ENCODE results near the gene CDC37. TPM values are rescaled to one million over a fixed set of nuclear protein-coding genes. Genes with fewer than 3 reads are reported as not detected.
"Not testable (repeated sequence)": the region's sequence is repeated elsewhere in the genome, so short reads cannot be mapped to it uniquely, and the experiment has no call there.

CDC37 gene
- total and polyA plus RNA-seq, 2 donors, result 130 to 313 TPM

DNA sequence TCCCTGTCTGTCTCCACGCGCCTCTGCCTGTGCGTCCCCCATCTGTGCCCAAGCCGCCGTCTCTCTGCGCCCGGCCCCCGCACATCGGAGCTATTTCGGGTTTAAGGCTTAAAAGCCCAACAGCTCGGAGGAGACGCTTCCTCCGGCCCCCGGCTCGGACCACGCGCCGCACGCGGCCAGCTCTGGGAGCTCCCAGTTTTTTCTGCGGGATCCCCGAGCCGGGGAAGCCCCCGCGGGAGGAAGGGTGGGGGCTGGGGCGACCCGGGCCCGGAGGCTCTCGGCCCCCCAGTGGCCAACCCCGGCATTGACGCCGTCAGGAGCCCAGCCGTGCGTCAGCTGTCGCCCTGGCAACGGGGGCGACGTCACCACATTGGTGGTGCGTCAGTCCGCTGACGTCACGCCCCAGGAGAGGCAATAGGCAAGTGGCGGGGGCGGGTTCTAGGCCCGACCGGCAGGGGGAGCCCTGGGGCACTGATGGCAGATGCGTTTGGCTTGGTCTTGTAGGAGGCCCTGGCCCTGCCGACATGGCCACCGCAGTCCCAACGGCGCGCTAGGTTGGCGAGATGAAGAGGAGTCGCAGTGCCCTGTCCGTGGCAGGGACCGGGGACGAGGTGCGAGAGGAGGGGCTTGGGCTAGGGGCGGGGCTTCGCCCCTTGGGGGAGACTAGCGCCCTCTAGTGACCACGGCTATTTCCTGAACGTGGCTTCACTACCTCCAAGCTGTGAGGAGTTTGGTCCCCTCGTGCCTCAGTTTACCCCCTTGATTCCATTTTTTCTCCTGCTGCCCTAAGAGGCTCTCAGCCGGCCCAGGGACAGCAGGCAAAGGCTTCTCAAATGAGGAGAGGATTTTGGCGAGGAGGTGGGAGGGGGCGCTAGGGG, 13.3 kb upstream of the CDC37 start:
- H3K4me1 ChIP-seq (ENCODE audit: control insufficient read depth in 2 of 2, insufficient read depth in 2 of 2, low read length in 2 of 2), result peaks cover 26 to 77% of the 10 kb centered on the region in 2 donors
- peaks cover 0 to 28% of the 10 kb centered on the region in 2 donors for H3K9me3 ChIP-seq (ENCODE audit: control insufficient read depth in 2 of 2, insufficient read depth in 1 of 2, low read length in 1 of 2)
- no peaks in the 10 kb centered on the region for H3K36me3 ChIP-seq (ENCODE audit: control insufficient read depth in 2 of 2, insufficient read depth in 2 of 2, low read length in 1 of 2)
- peaks cover 50 to 60% of the 10 kb centered on the region in 2 donors for H3K27me3 ChIP-seq (ENCODE audit: control insufficient read depth in 2 of 2, insufficient read depth in 1 of 2, low read length in 1 of 2)
- WGBS, result 4% methylated on average over 67 of the region's 67 CpGs
- peak overlapping the region; percentile 49 to 55 for H3K4me3 ChIP-seq (ENCODE audit: low read length in 2 of 2)
- H3K27ac ChIP-seq (ENCODE audit: low read depth in 1 of 2, low read length in 1 of 2), result peak overlapping the region; percentile 13 to 32
- DNase-seq (ENCODE audit: low read depth in 6 of 9, low spot score in 9 of 9), result peak in 8 of 9 donors; percentile 58 to 88 (median 82)

DNA sequence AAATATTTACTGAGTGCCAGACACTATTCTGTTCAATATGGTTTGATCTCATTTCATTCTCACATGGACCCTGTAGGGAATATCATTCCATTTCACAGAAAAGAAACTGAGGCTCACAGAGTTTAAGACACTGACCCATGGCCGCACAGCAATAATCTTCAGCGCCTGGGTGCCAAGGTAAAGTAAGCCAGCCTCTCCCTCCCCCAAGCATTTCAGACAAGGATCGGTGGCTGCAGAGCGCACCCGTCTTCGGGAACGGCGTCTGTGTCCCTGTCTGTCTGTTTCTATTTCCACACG, 12.7 kb upstream of the CDC37 start:
- peaks cover 44 to 55% of the 10 kb centered on the region in 2 donors for H3K27me3 ChIP-seq (ENCODE audit: control insufficient read depth in 2 of 2, insufficient read depth in 1 of 2, low read length in 1 of 2)
- H3K9me3 ChIP-seq (ENCODE audit: control insufficient read depth in 2 of 2, insufficient read depth in 1 of 2, low read length in 1 of 2), result peaks cover 0 to 22% of the 10 kb centered on the region in 2 donors
- H3K4me3 ChIP-seq (ENCODE audit: low read length in 2 of 2), result peak overlapping the region; percentile 49 to 55
- WGBS, result 21% methylated on average over 9 of the region's 9 CpGs
- peaks cover 32 to 77% of the 10 kb centered on the region in 2 donors for H3K4me1 ChIP-seq (ENCODE audit: control insufficient read depth in 2 of 2, insufficient read depth in 2 of 2, low read length in 2 of 2)
- H3K27ac ChIP-seq (ENCODE audit: low read depth in 1 of 2, low read length in 1 of 2), result peak overlapping the region; percentile 13 to 32
- DNase-seq (ENCODE audit: low read depth in 6 of 9, low spot score in 9 of 9), result no peak
- no peaks in the 10 kb centered on the region for H3K36me3 ChIP-seq (ENCODE audit: control insufficient read depth in 2 of 2, insufficient read depth in 2 of 2, low read length in 1 of 2)

DNA sequence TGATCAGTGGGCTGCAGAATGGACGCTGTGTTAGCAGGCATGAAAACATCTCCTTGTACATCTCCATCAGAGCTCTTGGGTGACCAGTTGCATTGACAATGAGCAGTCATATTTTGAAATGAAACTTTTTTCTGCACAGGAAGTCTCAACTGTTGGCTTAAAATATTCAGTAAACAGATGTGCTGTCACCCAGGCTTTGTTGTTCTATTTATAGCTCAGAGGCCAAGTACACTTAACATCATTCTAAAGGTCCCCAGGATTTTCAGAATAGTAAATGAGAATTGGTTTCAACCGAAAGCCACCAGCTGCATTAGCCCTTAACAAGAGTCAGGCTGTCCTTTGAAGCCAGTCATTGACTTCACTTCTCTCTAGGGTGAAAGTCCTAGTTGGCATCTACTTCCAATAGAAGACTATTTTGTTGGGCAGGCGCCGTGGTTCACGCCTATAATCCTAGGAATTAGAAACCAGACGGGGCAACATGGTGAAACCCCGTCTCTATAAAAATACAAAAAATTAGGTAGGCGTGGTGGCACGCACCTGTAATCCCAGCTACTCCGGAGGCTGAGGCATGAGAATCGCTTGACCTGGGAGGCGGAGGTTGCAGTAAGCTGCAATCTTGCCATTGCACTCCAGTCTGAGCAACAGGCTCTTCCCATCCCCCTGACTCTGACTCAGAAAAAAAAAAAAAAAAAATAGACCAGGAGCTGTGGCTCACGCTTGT, 9.1 kb upstream of the CDC37 start:
- DNase-seq (ENCODE audit: low read depth in 6 of 9, low spot score in 9 of 9), result peak in 7 of 9 donors; percentile 48 to 91 (median 74)
- 78% methylated on average over 13 of the region's 13 CpGs for WGBS
- Histone ChIP-seq H3K4me1 (ENCODE audit: control insufficient read depth in 2 of 2, insufficient read depth in 2 of 2, low read length in 2 of 2) (peaks cover 32 to 75% of the 10 kb centered on the region in 2 donors), H3K36me3 (ENCODE audit: control insufficient read depth in 2 of 2, insufficient read depth in 2 of 2, low read length in 1 of 2) (no peaks in the 10 kb centered on the region), H3K27me3 (ENCODE audit: control insufficient read depth in 2 of 2, insufficient read depth in 1 of 2, low read length in 1 of 2) (peaks cover 8 to 19% of the 10 kb centered on the region in 2 donors), H3K4me3 (ENCODE audit: low read length in 2 of 2) (peak overlapping the region in 1 of 2 donors; percentile 12), H3K27ac (ENCODE audit: low read depth in 1 of 2, low read length in 1 of 2) (peak overlapping the region; percentile 91 to 93), H3K9me3 (ENCODE audit: control insufficient read depth in 2 of 2, insufficient read depth in 1 of 2, low read length in 1 of 2) (peaks cover 0 to 17% of the 10 kb centered on the region in 2 donors)

DNA sequence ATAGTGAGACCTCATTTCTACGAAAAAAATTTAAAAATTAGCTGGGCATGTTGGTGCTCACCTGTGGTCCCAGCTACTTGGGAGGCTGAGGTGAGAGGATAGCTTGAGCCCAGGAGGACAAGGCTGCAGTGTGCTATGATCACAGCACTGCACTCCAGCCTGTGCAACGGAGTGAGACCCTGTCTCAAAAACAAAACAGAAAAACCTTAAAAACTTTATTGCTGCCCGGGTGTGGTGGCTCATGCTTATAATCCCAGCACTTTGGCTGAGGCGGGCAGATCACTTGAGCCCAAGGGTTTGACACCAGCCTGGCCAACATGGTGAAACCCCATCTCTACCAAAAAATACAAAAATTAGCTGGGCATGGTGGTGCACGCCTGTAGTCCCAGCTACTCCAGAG, 7.9 kb upstream of the CDC37 start:
- not testable (repeated sequence) for H3K9me3 ChIP-seq (ENCODE audit: control insufficient read depth in 2 of 2, insufficient read depth in 1 of 2, low read length in 1 of 2); H3K27me3 ChIP-seq (ENCODE audit: control insufficient read depth in 2 of 2, insufficient read depth in 1 of 2, low read length in 1 of 2); DNase-seq (ENCODE audit: low read depth in 6 of 9, low spot score in 9 of 9); H3K36me3 ChIP-seq (ENCODE audit: control insufficient read depth in 2 of 2, insufficient read depth in 2 of 2, low read length in 1 of 2); H3K4me3 ChIP-seq (ENCODE audit: low read length in 2 of 2)
- Histone ChIP-seq H3K27ac (ENCODE audit: low read depth in 1 of 2, low read length in 1 of 2) (peak overlapping the region; percentile 24 to 42), H3K4me1 (ENCODE audit: control insufficient read depth in 2 of 2, insufficient read depth in 2 of 2, low read length in 2 of 2) (peaks cover 29 to 63% of the 10 kb centered on the region in 2 donors)
- 92% methylated on average over 5 of the region's 5 CpGs for WGBS

DNA sequence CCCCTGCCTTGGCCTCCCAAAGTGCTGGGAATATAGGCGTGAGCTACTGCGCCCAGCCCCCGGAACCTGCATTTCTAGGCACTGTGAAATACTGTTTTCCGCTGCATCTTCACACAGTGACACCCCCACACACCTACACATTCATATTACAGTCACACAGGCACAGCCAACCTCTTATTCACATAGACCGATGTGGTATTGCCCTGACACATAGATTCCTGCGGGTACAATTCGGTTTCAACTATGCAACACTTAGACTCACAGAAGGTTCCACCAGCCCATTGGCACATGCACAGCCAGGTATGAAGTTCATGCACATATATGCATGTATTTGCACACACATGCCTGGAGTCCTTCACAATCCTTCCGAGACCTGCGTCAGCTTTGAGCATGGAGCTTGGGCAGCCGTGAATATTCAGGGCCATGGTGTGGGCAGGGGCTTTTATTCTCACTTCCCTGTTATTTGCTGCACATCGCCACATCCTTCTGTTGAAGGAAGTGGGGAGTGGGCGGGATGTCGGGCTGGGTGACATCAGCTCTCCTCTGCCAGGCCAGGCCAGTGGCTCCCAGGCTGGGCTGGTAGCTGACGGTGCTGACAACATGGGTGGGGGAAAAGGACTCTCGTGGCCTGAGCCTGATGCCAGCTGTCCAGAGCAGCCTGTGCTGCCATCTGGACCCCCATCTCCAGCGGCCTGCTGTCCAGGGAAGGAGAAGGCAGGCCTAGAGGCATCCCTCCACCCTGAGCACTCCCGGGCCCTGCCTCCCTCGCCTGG, 5.4 kb upstream of the CDC37 start:
- 55% methylated on average over 18 of the region's 18 CpGs for WGBS
- Histone ChIP-seq H3K36me3 (ENCODE audit: control insufficient read depth in 2 of 2, insufficient read depth in 2 of 2, low read length in 1 of 2) (no peaks in the 10 kb centered on the region), H3K9me3 (ENCODE audit: control insufficient read depth in 2 of 2, insufficient read depth in 1 of 2, low read length in 1 of 2) (no peaks in the 10 kb centered on the region), H3K27me3 (ENCODE audit: control insufficient read depth in 2 of 2, insufficient read depth in 1 of 2, low read length in 1 of 2) (peaks cover 0 to 27% of the 10 kb centered on the region in 2 donors), H3K27ac (ENCODE audit: low read depth in 1 of 2, low read length in 1 of 2) (peak overlapping the region; percentile 46 to 58), H3K4me1 (ENCODE audit: control insufficient read depth in 2 of 2, insufficient read depth in 2 of 2, low read length in 2 of 2) (peaks cover 27 to 75% of the 10 kb centered on the region in 2 donors), H3K4me3 (ENCODE audit: low read length in 2 of 2) (no peak overlapping the region)
- peak in 2 of 9 donors; percentile 50 to 74 for DNase-seq (ENCODE audit: low read depth in 6 of 9, low spot score in 9 of 9)

DNA sequence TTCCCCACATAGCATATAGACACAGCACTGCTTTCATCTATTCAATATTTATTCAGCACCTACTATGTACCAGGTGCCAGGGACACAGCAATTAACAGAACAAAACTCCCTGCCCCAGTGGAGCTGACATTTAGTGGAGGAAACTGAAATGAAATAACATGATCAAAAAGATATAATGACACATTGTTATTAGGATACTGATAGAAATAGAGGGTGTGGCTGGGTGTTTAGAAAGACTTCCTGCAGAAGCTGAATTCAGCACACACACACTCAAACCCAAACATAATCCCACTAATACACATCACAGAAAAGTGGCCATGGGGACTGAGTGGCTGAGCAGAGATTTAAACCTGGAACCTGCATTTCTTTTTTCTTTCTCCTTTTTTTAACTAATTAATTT, 3.8 kb upstream of the CDC37 start:
- peaks cover 30 to 71% of the 10 kb centered on the region in 2 donors for H3K4me1 ChIP-seq (ENCODE audit: control insufficient read depth in 2 of 2, insufficient read depth in 2 of 2, low read length in 2 of 2)
- H3K27me3 ChIP-seq (ENCODE audit: control insufficient read depth in 2 of 2, insufficient read depth in 1 of 2, low read length in 1 of 2), result peaks cover 0 to 27% of the 10 kb centered on the region in 2 donors
- H3K9me3 ChIP-seq (ENCODE audit: control insufficient read depth in 2 of 2, insufficient read depth in 1 of 2, low read length in 1 of 2), result no peaks in the 10 kb centered on the region
- no peak overlapping the region for H3K4me3 ChIP-seq (ENCODE audit: low read length in 2 of 2)
- no peaks in the 10 kb centered on the region for H3K36me3 ChIP-seq (ENCODE audit: control insufficient read depth in 2 of 2, insufficient read depth in 2 of 2, low read length in 1 of 2)
- no peak for DNase-seq (ENCODE audit: low read depth in 6 of 9, low spot score in 9 of 9)
- no peak overlapping the region for H3K27ac ChIP-seq (ENCODE audit: low read depth in 1 of 2, low read length in 1 of 2)

DNA sequence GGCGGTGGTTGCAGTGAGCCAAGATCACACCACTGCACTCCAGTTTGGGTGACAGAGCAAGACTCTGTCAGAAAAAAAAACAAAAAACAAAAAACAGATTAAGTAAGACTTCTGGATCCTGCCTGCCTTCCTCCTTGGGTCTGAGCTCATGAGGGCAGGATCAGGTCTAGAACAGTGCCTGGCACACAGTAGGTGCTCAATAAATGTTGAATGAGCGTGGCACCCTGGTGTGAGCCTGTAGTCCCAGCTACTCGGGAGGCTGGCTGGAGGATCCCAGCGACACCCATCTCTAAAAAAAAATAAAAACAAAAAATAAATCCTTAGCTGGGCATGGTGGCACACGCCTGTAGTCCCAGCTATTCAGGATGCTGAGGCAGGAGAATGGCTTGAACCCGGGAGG, 2.8 kb upstream of the CDC37 start:
- no peak for DNase-seq (ENCODE audit: low read depth in 6 of 9, low spot score in 9 of 9)
- Histone ChIP-seq H3K4me1 (ENCODE audit: control insufficient read depth in 2 of 2, insufficient read depth in 2 of 2, low read length in 2 of 2) (peaks cover 29 to 71% of the 10 kb centered on the region in 2 donors), H3K27ac (ENCODE audit: low read depth in 1 of 2, low read length in 1 of 2) (no peak overlapping the region), H3K36me3 (ENCODE audit: control insufficient read depth in 2 of 2, insufficient read depth in 2 of 2, low read length in 1 of 2) (no peaks in the 10 kb centered on the region), H3K27me3 (ENCODE audit: control insufficient read depth in 2 of 2, insufficient read depth in 1 of 2, low read length in 1 of 2) (peaks cover 0 to 27% of the 10 kb centered on the region in 2 donors), H3K4me3 (ENCODE audit: low read length in 2 of 2) (no peak overlapping the region), H3K9me3 (ENCODE audit: control insufficient read depth in 2 of 2, insufficient read depth in 1 of 2, low read length in 1 of 2) (no peaks in the 10 kb centered on the region)
- 95% methylated on average over 6 of the region's 6 CpGs for WGBS

DNA sequence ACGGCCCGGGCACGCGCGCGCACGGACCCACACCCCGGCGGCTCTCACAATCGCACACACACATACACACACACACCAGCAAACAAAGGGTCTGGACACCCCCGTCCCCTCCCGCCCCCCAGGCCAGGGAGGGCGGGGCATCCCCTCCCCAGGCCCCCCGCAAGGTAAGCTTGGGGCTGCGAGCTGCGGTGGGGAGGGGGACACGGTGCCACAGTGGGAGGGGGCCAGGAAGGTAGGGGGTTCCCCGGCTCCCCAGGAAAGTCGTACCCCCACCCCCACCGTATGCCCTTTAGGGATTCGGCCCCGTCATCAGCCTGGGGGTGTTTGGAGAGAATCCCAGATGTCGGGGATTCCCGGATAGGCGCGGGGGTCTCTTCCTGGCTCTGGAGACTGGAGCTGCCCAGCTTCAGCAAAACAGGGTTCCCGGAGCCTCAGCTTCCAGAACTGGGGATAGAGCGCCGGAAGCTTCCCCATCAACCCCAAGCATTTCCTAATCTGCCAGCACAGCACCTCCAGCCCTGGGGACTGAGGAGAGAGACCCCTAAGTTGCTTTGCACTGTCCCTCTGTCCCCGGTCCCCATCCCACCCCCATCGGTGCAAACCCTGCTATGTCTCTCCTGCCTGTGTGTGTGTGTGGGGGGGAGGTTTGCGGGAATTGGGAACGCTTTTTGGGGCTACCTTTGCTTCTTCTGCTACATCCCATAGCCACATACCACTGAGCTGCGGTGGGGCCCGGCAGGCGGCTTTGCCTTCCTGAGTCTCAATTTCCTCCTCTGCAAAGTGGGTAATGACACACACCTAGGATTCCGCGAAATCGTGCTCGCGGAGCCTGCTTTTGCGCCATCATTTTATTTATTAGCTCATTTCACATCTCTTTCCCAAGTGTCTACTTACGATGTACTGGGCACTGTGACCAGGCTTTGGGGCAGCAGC, 1.8 kb upstream of the CDC37 start:
- peak overlapping the region; percentile 84 to 97 for H3K4me3 ChIP-seq (ENCODE audit: low read length in 2 of 2)
- peaks cover 0 to 27% of the 10 kb centered on the region in 2 donors for H3K27me3 ChIP-seq (ENCODE audit: control insufficient read depth in 2 of 2, insufficient read depth in 1 of 2, low read length in 1 of 2)
- DNase-seq (ENCODE audit: low read depth in 6 of 9, low spot score in 9 of 9), result peak in 1 of 9 donors; percentile 55

More for the DNA sequence above, 1.8 kb upstream of the CDC37 start:
- Histone ChIP-seq H3K27ac (ENCODE audit: low read depth in 1 of 2, low read length in 1 of 2) (no peak overlapping the region), H3K9me3 (ENCODE audit: control insufficient read depth in 2 of 2, insufficient read depth in 1 of 2, low read length in 1 of 2) (no peaks in the 10 kb centered on the region), H3K36me3 (ENCODE audit: control insufficient read depth in 2 of 2, insufficient read depth in 2 of 2, low read length in 1 of 2) (no peaks in the 10 kb centered on the region), H3K4me1 (ENCODE audit: control insufficient read depth in 2 of 2, insufficient read depth in 2 of 2, low read length in 2 of 2) (peaks cover 29 to 69% of the 10 kb centered on the region in 2 donors)
- 6% methylated on average over 43 of the region's 43 CpGs for WGBS

Data from thymus (tissue), 11 donors.